ENCODE measurements around the gene C17orf67. TPM values are rescaled to one million over a fixed set of nuclear protein-coding genes. Genes with fewer than 3 reads are reported as not detected.

C17orf67 gene
- polyA plus RNA-seq, 1 donor from 2014 or later = 0.15 TPM

- Histone ChIP-seq H3K27ac (ENCODE audit: low read length) (no peak overlapping the region), H4K20me1 (ENCODE audit: insufficient read depth) (no peaks in the 10 kb centered on the region), H2AFZ (ENCODE audit: low read depth, low read length) (no peak overlapping the region), H3K9me3 (ENCODE audit: low read length) (no peaks in the 10 kb centered on the region), H3F3A (ENCODE audit: insufficient read depth, low read length, poor library complexity, severe bottlenecking) (no peaks in the 10 kb centered on the region), H3K27me3 (ENCODE audit: insufficient read depth, low read depth, low read length) (no peaks in the 10 kb centered on the region), H3K9ac (ENCODE audit: low read length) (no peak overlapping the region), H3K36me3 (ENCODE audit: insufficient read depth, low read length) (no peaks in the 10 kb centered on the region), H3K9me2 (ENCODE audit: insufficient read depth, low read length) (no peaks in the 10 kb centered on the region), H3K4me3 (ENCODE audit: low read length) (no peak overlapping the region), H3K79me2 (replicated peaks; ENCODE audit: insufficient read depth, low read length) (no peaks in the 10 kb centered on the region), H3K4me2 (ENCODE audit: low read length) (no peak overlapping the region)
- no peak for TF ChIP-seq EP300 (conservative IDR thresholded peaks at IDR 0.05; ENCODE audit: poor library complexity, severe bottlenecking)
- TF ChIP-seq REST (IDR thresholded peaks at IDR 0.05; ENCODE audit: borderline replicate concordance) = no peak
- no peak for TF ChIP-seq POLR2AphosphoS5 (IDR thresholded peaks at IDR 0.05)
- no peak for TF ChIP-seq RAD21 (conservative IDR thresholded peaks at IDR 0.05)
- TF ChIP-seq EZH2 (IDR thresholded peaks at IDR 0.05; ENCODE audit: borderline replicate concordance, insufficient read depth, low read length, poor library complexity, severe bottlenecking) = no peak
- no peak for TF ChIP-seq TAF1 (IDR thresholded peaks at IDR 0.05; ENCODE audit: low read depth)
- no peak for TF ChIP-seq CTCF (IDR thresholded peaks at IDR 0.05; ENCODE audit: poor library complexity, severe bottlenecking)
- no peak for TF ChIP-seq SMC3 (conservative IDR thresholded peaks at IDR 0.05; ENCODE audit: poor library complexity)
- no peak for TF ChIP-seq MXI1 (conservative IDR thresholded peaks at IDR 0.05; ENCODE audit: poor library complexity, severe bottlenecking)
These were observed 34.2 kb upstream of the C17orf67 start for GRCh38 chr17:56867948-56868376.

- H4K20me1 ChIP-seq (ENCODE audit: insufficient read depth) = no peaks in the 10 kb centered on the region
These were observed 32.8 kb upstream of the C17orf67 start for GRCh38 chr17:56866496-56866895.

More at GRCh38 chr17:56866496-56866895, 32.8 kb upstream of the C17orf67 start:
- no peak overlapping the region for H3K9ac ChIP-seq (ENCODE audit: low read length)
- H3K27ac ChIP-seq (ENCODE audit: low read length) = no peak overlapping the region
- H2AFZ ChIP-seq (ENCODE audit: low read depth, low read length) = no peak overlapping the region
- no peak overlapping the region for H3K4me2 ChIP-seq (ENCODE audit: low read length)
- H3K9me3 ChIP-seq (ENCODE audit: low read length) = no peaks in the 10 kb centered on the region
- no peak overlapping the region for H3K4me3 ChIP-seq (ENCODE audit: low read length)
- no peaks in the 10 kb centered on the region for H3K79me2 ChIP-seq (replicated peaks; ENCODE audit: insufficient read depth, low read length)
- TF ChIP-seq MXI1 (conservative IDR thresholded peaks at IDR 0.05; ENCODE audit: poor library complexity, severe bottlenecking) = no peak
- no peak for TF ChIP-seq EZH2 (IDR thresholded peaks at IDR 0.05; ENCODE audit: borderline replicate concordance, insufficient read depth, low read length, poor library complexity, severe bottlenecking)
- no peak for TF ChIP-seq REST (IDR thresholded peaks at IDR 0.05; ENCODE audit: borderline replicate concordance)
- TF ChIP-seq SMC3 (conservative IDR thresholded peaks at IDR 0.05; ENCODE audit: poor library complexity) = no peak
- TF ChIP-seq POLR2AphosphoS5 (IDR thresholded peaks at IDR 0.05) = no peak
- TF ChIP-seq TAF1 (IDR thresholded peaks at IDR 0.05; ENCODE audit: low read depth) = no peak
- TF ChIP-seq RAD21 (conservative IDR thresholded peaks at IDR 0.05) = no peak
- TF ChIP-seq CTCF (IDR thresholded peaks at IDR 0.05; ENCODE audit: poor library complexity, severe bottlenecking) = no peak
- H3K9me2 ChIP-seq (ENCODE audit: insufficient read depth, low read length) = no peaks in the 10 kb centered on the region
- H3K27me3 ChIP-seq (ENCODE audit: insufficient read depth, low read depth, low read length) = no peaks in the 10 kb centered on the region
- no peaks in the 10 kb centered on the region for H3F3A ChIP-seq (ENCODE audit: insufficient read depth, low read length, poor library complexity, severe bottlenecking)
- no peaks in the 10 kb centered on the region for H3K36me3 ChIP-seq (ENCODE audit: insufficient read depth, low read length)

Measured in neural cell (in vitro differentiated cells).